ENCODE results near the gene HMCN2.
"Not testable (repeated sequence)": the region's sequence is repeated elsewhere in the genome, so short reads cannot be mapped to it uniquely, and the experiment has no call there.

HMCN2 gene

DNA sequence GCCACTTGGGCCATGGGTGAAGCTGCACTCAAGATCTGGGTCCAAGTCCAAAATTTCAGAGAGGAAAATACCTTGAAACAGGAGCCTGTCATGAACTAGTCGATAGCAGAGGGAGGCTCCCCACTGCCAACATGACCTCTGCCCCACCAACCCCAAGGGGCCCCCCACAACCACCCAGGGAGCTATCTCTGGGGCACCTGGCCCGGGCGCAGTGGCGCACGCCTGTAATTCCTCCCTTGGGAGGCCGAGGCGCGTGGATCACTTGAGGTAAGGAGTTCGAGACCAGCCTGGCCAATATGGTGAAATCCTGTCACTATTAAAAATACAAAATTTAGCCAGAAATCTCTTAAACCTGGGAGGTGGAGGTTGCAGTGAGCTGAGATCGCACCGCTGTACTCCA lies 20.1 kb upstream of the HMCN2 start:
- no peak for TF ChIP-seq POLR2A (IDR thresholded peaks at IDR 0.05; ENCODE audit: low read depth, low read length)
- no peak for FAIRE-seq
- DNase-seq (ENCODE audit: insufficient read length, low spot score) = no peak

DNA sequence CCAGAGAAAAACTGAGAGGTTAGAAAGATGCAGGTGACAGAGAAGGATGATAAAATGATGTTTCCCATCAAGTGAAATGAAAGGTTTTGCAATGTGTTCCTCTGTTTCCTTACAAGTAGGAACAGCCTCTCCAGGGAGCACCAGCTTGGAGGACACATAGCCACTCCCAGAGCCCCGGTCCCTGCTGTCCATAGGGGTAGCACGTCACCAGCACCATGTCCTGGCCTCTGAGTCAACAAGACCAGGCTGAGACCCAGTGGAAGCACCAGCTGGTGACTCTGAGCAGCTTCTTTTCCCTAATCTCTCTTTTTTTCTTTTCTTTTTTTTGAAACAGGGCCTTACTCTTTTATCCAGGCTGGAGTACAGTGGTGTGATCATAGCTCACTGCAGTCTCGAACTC lies 19.4 kb upstream of the HMCN2 start:
- DNase-seq (ENCODE audit: insufficient read length, low spot score) (no peak), FAIRE-seq (no peak)
- TF ChIP-seq POLR2A (IDR thresholded peaks at IDR 0.05; ENCODE audit: low read depth, low read length) = no peak

DNA sequence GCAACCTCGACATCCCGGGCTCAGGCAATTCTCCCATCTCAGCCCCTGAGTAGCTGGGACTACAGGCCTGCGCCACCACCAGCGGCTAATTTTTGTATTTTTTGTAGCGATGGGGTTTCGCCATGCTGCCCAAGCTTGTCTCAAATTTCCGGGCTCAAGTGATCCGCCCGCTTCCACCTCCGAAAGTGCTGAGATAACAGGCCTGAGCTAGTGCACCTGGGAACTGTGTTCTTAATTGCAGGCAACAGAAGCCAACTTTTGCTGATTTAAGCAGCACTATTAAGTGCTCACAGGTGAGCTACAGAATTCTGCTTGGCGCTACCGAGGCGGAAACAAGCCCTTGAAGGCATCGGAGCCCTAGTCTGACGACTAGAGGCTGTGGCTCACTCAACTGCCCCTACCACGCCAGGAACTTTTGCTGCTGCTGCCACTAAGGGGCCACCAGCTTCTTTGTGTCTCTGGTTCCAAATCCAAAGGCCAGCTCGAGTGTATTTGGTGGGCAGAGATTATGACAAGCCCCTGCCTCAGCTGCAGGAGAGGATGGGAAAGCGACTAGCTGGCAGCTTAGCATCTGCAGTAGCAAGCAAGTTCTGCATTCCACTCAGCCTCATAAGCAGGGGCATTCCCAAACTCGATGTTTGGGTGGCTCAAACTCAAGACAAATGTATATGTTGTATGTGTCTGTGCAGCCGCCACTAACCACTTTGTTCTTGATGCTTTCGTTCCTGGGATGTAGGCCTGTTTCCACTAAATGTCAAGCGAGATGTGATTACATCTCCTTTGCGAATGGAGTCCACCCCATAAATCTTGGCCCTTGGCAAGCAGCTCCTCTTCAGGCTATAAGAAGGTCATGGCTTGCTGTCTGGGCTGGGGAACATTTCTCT lies 10.6 kb upstream of the HMCN2 start:
- no peak for TF ChIP-seq POLR2A (IDR thresholded peaks at IDR 0.05; ENCODE audit: low read depth, low read length)
- FAIRE-seq (no peak), DNase-seq (ENCODE audit: insufficient read length, low spot score) (no peak)

DNA sequence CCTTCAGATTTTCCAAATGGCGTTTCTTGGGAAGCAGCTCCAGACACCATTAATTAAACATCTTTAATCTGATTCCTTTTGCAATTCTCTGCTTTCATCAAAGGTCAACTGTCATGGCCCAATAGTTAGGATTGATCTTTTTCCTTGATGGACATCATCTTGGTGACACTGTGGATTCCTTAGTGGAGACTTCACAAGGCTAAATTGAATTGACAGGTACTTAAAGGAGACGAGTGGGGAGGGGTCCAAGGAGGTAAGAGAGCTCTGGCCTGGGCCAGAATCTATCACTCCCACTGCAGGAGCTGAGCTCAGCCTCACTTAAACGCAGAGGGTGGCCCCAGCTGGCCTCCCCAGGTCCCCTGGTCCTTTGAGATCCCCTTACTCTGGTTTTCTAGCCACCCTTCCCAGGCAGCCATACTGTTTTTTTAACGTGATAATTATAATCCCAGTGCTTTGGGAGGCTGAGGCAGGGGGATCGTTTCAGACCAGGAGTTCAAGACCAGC lies 9.9 kb upstream of the HMCN2 start:
- FAIRE-seq (no peak), DNase-seq (ENCODE audit: insufficient read length, low spot score) (no peak)
- no peak for TF ChIP-seq POLR2A (IDR thresholded peaks at IDR 0.05; ENCODE audit: low read depth, low read length)

DNA sequence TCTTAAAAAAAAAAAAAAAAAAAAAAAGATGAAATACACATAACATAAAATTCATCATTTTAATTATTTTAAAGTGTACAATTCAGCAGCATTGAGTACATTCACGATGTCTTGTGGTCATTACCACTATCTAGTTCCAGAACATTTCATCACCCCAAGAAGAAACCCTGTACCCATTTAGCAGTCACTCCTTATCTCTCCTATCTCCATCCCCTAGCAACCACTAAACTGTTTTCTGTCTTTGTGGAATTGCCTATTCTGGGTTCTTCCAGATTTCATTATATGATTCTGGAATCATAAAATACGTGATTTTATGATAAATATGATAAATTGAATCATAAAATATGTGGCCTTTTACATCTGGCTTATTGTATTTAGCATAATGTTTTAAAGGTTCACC lies 8.9 kb upstream of the HMCN2 start:
- TF ChIP-seq POLR2A (IDR thresholded peaks at IDR 0.05; ENCODE audit: low read depth, low read length) = no peak
- DNase-seq (ENCODE audit: insufficient read length, low spot score) (no peak), FAIRE-seq (no peak)

DNA sequence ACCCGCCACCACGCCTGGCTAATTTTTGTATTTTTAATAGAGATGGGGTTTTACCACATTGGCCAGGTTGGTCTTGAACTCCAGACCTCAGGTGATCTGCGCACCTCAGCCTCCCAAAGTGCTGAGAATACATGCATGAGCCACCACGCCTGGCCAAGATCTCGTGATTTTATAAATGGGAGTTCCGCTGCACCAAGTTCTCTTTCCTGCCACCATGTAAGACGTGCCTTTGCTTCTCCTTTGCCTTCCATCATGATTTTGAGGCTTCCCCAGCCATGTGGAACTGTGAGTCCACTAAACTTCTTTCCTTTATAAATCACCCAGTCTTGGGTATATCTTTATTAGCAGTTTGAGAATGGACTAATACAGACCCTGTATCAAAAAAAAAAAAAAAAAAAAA lies 7.4 kb upstream of the HMCN2 start:
- FAIRE-seq; DNase-seq (ENCODE audit: insufficient read length, low spot score): not testable (repeated sequence)

DNA sequence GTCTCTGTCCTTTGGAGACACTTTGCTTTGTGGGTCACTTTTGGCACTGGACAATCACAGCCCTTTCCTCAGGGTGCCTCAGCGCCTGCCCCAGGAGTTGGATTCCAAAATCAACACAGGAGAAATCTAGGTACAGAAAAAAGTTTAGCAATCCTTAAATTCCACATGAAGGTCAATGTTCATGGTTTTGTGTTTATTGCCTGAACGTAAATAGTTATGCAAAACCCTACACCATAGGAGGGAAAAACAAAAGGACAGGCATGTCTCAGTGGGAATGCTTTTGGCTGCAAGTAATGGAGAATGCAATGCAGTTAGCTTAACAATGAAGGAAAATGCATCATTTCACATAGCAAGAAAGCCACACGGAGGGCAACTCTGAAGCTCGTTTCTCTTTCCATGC lies 6.5 kb upstream of the HMCN2 start:
- TF ChIP-seq POLR2A (IDR thresholded peaks at IDR 0.05; ENCODE audit: low read depth, low read length) = no peak
- DNase-seq (ENCODE audit: insufficient read length, low spot score) (no peak), FAIRE-seq (no peak)

DNA sequence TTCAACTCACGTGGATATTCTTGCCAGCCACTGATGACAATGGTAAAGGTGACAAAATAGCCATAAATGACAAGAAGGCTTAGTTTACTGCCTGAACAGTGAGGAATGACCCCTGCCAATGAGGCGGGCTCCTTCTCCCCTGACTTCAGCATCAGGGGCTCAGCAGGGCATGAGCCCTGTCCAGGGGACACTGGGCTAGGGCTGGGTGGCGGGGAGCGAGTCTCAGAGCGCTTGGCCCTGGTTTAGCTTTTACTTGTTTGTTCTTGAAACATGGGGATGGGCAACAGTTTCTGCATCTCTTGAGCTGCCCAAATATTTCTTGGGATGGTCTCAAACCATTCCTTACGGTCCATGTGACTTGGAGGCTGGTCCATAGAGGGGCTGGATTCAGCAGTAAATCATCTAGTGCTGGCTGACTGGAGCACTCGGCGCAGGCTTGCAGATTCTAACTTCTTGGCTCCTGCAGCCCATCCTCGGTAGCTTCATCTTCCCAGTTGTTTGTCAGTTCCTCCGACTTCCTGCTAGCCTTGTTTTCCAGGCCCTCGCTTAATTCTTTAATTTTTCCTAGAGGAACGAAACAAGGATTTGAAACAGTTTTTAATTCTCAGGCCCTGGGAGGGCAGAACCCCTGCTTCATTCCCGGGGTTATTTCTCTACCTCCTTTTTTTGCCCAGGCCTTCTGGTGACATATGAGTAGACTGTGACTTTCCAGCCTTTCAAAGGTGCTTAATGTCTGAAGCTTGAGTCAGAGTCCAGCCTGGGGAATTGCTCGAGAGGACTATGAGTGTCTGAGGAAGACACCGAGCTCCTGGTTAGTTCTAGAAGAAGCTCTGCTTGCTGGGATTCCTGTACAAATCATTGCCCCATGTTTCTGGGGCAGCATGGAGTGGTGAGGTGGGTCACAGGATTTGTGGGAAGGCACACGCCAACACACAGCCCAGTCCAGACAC lies 4.5 kb upstream of the HMCN2 start:
- TF ChIP-seq POLR2A (IDR thresholded peaks at IDR 0.05; ENCODE audit: low read depth, low read length) = no peak
- no peak for FAIRE-seq

DNA sequence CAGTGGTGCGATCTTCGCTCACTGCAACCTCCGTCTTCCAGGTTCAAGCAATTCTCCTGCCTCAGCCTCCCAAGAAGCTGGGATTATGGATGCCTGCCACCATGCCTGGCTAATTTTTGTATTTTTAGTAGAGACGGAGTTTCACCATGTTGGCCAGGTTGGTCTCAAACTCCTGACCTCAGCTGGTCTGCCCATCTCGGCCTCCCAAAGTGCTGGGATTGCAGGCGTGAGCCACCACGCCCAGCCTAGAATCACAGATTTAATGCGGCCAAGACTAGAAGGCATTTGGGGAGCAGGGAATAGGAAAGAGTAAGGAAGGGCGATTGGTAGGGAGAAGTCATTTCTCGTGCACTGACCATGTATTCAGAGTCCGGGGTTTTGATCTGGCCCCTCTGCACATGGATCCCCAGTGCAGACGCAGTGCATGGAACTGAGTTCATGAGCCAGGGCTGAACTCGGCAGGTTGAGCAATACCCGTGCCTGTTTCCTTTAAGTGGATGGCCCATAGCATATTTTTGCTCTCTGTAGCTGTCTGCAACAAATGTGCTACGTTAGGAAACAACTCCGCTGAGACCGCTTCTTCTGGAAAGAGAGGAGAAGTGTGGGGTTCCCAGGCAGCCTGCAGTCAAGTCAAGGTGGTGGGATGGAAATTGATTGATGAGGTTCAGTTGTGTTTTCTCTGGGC lies 3.4 kb upstream of the HMCN2 start:
- no peak for FAIRE-seq
- TF ChIP-seq POLR2A (IDR thresholded peaks at IDR 0.05; ENCODE audit: low read depth, low read length) = no peak
- no peak for DNase-seq (ENCODE audit: insufficient read length, low spot score)

More for the DNA sequence above, 4.5 kb upstream of the HMCN2 start:
- DNase-seq (ENCODE audit: insufficient read length, low spot score) = no peak

DNA sequence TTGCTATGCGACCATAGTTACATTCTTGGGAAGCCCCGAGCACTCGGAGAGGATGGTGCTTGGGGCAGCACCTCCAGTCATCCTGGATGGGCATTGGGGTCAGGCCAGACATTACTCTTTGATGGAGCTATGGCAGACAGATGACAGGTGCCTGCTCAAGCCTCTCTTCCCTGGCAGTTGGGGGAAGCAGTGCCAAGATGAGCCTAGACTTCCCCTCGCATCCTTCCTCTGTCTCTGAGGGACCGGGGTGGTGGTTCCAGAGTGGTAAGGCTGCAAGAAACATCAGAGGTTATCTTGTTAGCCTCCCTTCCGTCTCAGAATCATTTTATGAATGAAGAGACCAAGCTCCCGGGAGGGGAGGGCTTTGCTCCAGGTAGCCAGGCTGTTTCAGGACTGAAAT lies 2.8 kb upstream of the HMCN2 start:
- no peak for TF ChIP-seq POLR2A (IDR thresholded peaks at IDR 0.05; ENCODE audit: low read depth, low read length)
- FAIRE-seq (no peak), DNase-seq (ENCODE audit: insufficient read length, low spot score) (no peak)

DNA sequence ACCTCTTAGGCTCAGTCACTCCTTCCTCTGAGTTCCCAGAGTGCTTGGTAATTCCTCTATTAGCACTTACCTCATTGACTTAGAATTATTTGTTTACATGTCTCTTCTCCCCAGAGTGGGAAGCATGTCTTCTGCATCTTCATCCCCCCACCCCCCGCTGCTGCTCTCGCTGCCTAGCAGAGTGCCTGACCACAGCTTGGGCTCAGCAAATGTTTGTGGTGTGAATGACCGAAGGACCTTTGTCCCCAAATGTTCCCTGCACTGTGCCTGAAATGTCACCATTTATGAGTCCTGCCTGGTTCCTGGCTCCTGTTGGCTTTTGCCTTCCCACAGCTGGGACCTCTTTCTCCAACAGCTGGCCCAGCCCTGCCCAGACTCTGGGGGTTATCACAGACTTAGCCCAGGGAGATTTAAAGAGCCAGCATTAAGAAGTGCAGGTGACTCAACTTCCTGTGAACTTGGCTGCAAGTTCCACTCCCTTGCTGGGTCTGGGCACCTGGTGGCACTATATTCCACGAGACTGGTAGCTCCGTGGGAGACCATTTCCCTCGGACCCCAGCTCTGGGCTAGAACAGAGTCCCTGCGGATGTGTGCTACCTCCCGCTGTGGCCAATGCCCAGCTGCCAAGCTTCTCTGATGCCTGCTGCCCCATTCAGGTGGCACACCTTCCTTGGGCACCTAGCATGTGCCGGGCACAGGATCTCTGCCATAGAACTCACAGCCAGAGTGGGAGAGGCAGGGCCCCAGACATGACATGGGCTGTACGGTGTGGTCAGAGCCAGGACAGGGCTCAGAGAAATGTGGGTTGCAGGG lies 1.8 kb upstream of the HMCN2 start:
- no peak for TF ChIP-seq POLR2A (IDR thresholded peaks at IDR 0.05; ENCODE audit: low read depth, low read length)
- FAIRE-seq (no peak), DNase-seq (ENCODE audit: insufficient read length, low spot score) (no peak)

DNA sequence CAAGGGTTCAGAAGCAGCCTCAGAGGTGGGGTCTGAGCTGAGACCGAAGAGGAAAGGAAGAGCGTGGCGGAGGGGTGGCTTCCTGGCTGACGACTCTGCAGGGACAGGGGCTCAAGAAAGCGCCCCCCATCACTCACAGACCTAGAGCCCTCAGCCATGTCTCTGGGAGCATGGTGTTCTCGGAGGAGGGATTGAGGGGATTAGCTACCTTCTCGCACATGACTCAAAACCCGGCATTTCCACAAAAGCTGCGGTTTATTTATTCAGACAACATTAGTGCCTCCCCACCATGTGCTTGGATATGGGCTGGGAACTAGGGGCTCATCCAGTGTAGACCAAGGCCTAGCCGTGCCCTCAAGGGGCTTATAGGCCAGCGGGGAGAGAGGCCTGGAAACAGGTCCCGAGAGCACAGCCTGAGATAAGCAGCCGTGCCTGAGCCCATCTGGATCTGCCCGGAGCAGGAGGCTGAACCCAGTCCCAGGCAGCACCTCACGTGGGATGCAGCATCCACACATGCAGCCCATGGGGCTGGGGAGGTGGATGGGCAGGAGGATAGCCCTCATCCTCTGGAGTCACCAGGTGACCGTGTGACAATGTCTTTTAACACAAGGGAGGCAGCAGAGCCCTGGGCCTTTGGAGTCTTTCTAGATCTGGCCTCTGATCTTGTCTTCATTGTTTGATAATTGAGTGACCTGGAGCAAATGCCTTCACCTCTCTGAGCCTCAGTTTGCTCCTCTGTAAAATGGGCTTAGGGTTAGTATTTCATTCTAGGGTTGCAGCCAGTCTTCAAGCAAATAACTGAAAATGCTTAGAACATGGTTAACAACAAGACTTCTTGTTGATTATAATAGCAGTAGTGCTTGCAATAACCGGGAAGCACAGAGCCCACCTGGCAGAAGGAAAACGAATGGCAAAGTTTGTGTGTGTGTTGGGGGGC lies 878 bp upstream of the HMCN2 start:
- TF ChIP-seq POLR2A (IDR thresholded peaks at IDR 0.05; ENCODE audit: low read depth, low read length) = no peak
- no peak for FAIRE-seq

More for the DNA sequence above, 878 bp upstream of the HMCN2 start:
- no peak for DNase-seq (ENCODE audit: insufficient read length, low spot score)

Data from H54 (cell line).